ENCODE data around the gene FABP3.

FABP3 gene

DNA sequence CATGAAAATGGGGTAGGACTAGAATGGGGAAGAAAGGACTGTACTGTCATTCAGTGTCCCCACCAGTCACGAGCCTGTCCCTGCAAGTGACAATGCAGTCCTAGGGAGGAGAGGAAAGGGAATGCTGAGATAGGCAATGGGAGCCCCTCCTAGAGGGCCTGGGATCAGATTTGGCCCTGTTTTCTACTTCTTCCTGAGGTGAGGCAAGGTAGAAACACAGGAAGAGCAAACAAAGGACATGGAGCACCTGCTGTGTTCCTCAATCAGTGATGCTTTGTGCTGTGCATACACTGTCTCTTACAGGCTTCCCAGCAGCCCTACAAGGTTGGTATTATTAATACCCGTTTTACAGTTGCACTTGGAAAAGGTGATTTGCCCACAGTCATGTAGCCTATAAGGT is 6.1 kb downstream of the FABP3 start:
- TF ChIP-seq, protein P1, sequence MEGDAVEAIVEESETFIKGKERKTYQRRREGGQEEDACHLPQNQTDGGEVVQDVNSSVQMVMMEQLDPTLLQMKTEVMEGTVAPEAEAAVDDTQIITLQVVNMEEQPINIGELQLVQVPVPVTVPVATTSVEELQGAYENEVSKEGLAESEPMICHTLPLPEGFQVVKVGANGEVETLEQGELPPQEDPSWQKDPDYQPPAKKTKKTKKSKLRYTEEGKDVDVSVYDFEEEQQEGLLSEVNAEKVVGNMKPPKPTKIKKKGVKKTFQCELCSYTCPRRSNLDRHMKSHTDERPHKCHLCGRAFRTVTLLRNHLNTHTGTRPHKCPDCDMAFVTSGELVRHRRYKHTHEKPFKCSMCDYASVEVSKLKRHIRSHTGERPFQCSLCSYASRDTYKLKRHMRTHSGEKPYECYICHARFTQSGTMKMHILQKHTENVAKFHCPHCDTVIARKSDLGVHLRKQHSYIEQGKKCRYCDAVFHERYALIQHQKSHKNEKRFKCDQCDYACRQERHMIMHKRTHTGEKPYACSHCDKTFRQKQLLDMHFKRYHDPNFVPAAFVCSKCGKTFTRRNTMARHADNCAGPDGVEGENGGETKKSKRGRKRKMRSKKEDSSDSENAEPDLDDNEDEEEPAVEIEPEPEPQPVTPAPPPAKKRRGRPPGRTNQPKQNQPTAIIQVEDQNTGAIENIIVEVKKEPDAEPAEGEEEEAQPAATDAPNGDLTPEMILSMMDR (IDR thresholded peaks at IDR 0.05) = no peak

DNA sequence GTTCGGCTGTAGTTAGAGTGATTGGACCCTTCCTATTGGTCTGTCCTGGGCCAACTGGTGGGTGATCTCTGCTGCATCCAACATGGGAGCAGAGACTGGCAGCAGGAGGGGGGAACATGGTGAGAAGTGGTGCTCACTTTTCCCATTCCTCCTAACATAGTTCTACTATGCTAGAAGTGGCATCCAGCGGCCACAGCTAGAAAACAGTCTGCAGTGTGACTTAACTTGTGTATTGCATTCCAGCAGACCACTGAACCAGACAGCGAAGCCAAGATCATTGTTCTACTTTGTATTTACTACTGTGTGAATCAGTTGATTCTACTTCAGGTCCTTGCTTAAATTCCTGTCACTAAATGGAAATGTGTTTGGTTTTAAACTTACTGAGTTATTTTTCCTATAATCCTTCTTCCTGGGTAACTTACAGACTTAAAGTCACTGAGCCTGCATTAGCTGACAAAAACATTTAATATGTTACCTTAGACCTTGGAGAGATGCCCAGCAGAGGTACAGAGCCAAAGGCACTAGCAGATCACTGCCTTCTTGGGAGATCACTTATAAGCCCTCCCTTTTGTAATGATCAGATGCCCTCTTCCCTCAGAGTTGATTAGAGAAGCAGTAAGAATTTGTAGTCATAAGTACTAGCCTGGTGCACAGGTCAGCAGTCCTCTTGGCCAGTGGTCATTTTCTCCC is 8.2 kb downstream of the FABP3 start:
- TF ChIP-seq, protein P1 (IDR thresholded peaks at IDR 0.05) = no peak

DNA sequence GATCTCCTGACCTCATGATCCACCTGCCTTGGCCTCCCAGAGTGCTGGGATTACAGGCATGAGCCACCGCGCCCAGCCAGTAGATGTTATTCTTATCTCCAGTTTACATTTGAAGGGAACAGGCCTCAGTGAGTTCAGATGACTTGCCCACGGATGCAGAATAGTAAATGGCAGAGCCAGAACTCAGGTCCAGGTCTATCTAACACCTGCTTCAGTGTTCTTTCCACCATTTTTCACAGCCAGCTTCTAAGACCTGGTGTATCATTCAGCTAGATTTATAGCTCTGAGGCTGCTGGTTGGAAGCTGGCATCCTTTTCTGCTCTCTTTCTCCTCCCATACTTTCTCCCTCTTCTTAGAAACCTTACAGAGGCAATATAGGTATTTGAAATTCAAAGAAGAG is 10.8 kb downstream of the FABP3 start:
- TF ChIP-seq, protein P1 (IDR thresholded peaks at IDR 0.05) = no peak

DNA sequence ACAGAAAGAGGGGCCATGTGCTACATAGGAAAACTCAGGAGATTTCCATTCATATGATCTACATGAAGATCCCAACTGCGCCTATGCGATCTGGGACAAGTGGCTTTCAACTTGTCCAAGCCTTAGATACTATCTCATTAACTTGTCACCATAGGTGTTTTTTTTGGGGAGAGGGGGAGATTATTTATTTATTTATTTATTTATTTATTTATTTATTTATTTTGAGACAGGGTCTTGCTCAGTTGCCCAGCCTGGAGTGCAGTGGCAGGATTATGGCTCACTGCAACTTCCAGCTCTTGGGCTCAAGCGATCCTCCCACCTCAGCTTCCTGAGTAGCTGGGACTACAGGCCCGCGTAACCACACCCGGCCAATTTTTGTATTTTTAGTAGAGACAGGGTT is 11.3 kb downstream of the FABP3 start:
- TF ChIP-seq, protein P1 (IDR thresholded peaks at IDR 0.05) = no peak

DNA sequence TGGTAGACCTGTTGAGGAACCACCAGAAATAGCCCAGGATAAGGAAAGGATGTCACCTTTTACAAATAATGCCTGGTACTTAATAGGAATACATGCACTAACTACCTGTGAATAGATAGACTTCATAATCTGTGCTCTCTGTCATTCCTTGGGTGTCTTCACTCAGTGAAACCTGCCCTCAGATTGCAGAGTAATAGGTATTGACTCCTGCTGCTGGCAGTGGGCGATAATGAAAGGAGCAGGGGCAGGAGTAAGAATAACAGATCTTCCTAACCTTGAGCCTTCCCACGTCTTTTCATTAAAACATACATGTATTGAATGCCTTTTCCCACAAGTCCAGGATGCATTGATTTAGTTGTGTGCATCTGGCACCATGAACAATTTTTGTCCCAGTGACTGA is 16.4 kb downstream of the FABP3 start:
- TF ChIP-seq, protein P1 (IDR thresholded peaks at IDR 0.05) = no peak

DNA sequence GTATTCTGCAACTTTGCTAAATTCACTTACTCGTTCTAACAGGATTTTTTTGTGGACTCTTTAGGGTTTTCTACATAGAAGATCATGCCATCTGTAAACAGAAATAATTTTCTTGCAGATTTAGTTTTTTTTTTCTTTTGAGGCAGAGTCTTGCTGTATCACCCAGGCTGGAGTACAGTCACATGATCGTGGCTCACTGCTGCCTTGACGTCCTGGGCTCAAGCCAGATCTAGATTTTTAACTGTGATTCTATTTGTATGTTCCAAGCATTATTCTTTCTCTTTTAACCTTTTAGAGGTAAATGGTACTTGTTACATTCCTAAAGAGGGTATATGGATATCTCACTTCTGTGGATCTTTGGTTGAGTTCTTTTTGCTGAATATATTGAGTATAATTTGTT is 18.6 kb downstream of the FABP3 start:
- TF ChIP-seq, protein P1 (IDR thresholded peaks at IDR 0.05) = no peak

DNA sequence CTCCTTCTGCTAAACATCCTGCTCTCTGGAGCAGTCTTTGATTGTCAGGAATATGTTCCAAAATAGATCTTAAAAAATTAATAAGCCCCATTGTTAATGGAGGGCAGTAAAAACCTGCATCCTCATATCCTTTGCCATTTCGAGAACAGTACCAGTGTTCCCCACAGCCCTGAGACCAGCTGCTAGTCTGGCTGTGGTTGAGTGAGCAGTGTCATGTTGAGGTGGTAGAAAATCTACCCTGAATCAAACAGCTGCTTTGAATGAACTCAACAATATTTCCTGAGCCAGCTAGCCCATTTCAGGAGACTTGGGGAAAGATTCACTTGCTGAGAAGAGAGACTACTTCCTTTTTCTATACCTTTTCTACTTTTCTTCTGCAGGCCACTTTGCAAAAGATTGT is 24.4 kb downstream of the FABP3 start:
- TF ChIP-seq, protein P1 (IDR thresholded peaks at IDR 0.05) = no peak

DNA sequence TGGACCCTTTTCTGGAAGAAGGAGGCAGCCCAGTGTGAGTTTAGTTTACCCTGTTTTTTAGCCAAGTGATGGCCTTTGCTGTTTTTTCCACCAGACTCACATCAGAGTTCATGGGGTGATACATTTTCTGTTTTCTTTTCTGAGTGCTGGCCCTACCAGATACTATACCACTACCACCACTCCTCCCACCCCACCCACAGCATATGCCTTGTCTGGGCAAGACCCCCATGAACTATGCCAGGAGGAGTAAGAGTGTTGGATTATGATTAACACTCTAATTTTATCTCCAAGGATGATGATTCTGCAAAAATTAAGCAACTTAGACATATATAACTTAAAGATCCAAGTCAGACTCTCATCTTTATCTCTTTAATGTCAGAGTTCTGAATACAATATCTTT is 26.1 kb downstream of the FABP3 start:
- TF ChIP-seq, protein P1 (IDR thresholded peaks at IDR 0.05) = no peak
